A673 (cell line): ENCODE data around the gene CNNM3.

Experiments
- CTCF ChIP-seq: fragments of 300-800, 200-600 bp; sonication (generic); conservative IDR thresholded peaks from 2 replicates; pipeline ENCODE4 v1.5.1; 2017; ENCODE audit warnings: low read depth, mild to moderate bottlenecking, antibody characterized with exemption, low read length, moderate library complexity, mixed read lengths
- EZH2 ChIP-seq: fragments of 200-600 bp; sonication (generic); IDR thresholded peaks from 2 replicates; pipeline ENCODE4 v1.6.1; 2017; ENCODE audit warnings: borderline replicate concordance, low read depth, mild to moderate bottlenecking, mixed read lengths, antibody characterized with exemption, low read length; ENCODE audit not compliant: poor library complexity, severe bottlenecking

- no peak for TF ChIP-seq CTCF
- TF ChIP-seq EZH2, result no peak
Measured at GRCh38 chr2:96877631-96878092, 61.6 kb downstream of the CNNM3 start.
